Psoas muscle (tissue), 8 donors: ENCODE data around the gene GPC1. TPM values are rescaled to one million over a fixed set of nuclear protein-coding genes. Genes with fewer than 3 reads are reported as not detected.

Experiments used
- ATAC-seq, 4 donors: fragments of 200-7000 bp; cut with Tn5 transposase; one replicate each; pipeline ENCODE4 v1.9.1; 2020; ENCODE audit warnings: moderate library complexity in 3 of 4, mild to moderate bottlenecking in 2 of 4
- DNase-seq, 2 donors: peaks; one replicate each; pipeline ENCODE4 v3.0.0-alpha.2; 2020
- H3K27ac ChIP-seq: fragments of 200-600 bp; one replicate; pipeline ENCODE4 v1.8.0; 2022
- H3K27me3 ChIP-seq, 3 donors: fragments of 200-600 bp in 1 of 3; one replicate each; pipeline versions ENCODE4 v1.6.1 to v1.8.0; 2013 to 2022; ENCODE audit warnings: low read length in 2 of 3, mild to moderate bottlenecking in 2 of 3, moderate library complexity in 1 of 3; ENCODE audit not compliant: insufficient read depth in 3 of 3
- H3K36me3 ChIP-seq, 2 donors: fragments of 200-600 bp in 1 of 2; one replicate each; pipeline versions ENCODE4 v1.6.1 to v1.8.0; 2013 to 2022; ENCODE audit warnings: low read depth in 1 of 2, mild to moderate bottlenecking in 1 of 2, moderate library complexity in 1 of 2; ENCODE audit not compliant: insufficient read depth in 1 of 2
- H3K4me1 ChIP-seq: fragments of 200-600 bp; one replicate; pipeline ENCODE4 v1.8.0; 2022
- H3K4me3 ChIP-seq: fragments of 200-600 bp; one replicate; pipeline ENCODE4 v1.8.0; 2022; ENCODE audit warnings: mild to moderate bottlenecking
- H3K9me3 ChIP-seq: fragments of 200-600 bp; one replicate; pipeline ENCODE4 v1.8.0; 2022
- WGBS, 3 donors: extraction: QIAGEN DNeasy Blood & Tissue Kit; methylation state at CpG; one replicate each; pipeline versions ENCODE4 v1.1.6 to v1.1.7; 2013; 5-methylcytosine and 5-hydroxymethylcytosine counted together
- intact Hi-C, 2 donors: fragments of 100-400 bp; cut with DNase I; formaldehyde crosslinking; loops; one replicate each; pipeline versions ENCODE4 v1.11.0 to v1.14.2; 2022
- polyA plus RNA-seq, 3 donors: library from polyadenylated mRNA; stranded (reverse); fragments of 200-250 nt; gene quantifications; one replicate each; pipeline ENCODE4 v1.2.3, GENCODE V29; 2013
- total RNA-seq, 4 donors: library from RNA; stranded (reverse); fragmentation: NEBNext Ultra II Directional in 2 of 4; extraction: Animal tissue kit (Norgen Biotek cat#: 25700) in 2 of 4; gene quantifications; one replicate each; pipeline versions ENCODE4 v1.2.1 to v1.2.4, GENCODE V29; 2021 to 2023
- TF ChIP-seq, protein P1 (sequence below): fragments of 200-600 bp; IDR thresholded peaks from one replicate; pipeline ENCODE4 v1.8.0; 2022; ENCODE audit warnings: antibody characterized with exemption
- donor health status: healthy with polysubstance abuse.
- donor health status: DM: no; HTN: no; CAD: no; lungs with moderate emphysema.
- donor health status: Bipolar disorder and iron deficiency.
- donor health status: healthy.
- donor health status: DM: yes; HTN: yes; CAD: no.
- donor health status: DM: no; HTN: no; CAD: no.
- donor health status: DM: no; HTN: no; CAD: no.
- donor health status: DM: yes; HTN: yes; CAD: no.

GPC1 gene
- total and polyA plus RNA-seq, 7 donors, result 85.4 to 180 (median 116) TPM

DNA sequence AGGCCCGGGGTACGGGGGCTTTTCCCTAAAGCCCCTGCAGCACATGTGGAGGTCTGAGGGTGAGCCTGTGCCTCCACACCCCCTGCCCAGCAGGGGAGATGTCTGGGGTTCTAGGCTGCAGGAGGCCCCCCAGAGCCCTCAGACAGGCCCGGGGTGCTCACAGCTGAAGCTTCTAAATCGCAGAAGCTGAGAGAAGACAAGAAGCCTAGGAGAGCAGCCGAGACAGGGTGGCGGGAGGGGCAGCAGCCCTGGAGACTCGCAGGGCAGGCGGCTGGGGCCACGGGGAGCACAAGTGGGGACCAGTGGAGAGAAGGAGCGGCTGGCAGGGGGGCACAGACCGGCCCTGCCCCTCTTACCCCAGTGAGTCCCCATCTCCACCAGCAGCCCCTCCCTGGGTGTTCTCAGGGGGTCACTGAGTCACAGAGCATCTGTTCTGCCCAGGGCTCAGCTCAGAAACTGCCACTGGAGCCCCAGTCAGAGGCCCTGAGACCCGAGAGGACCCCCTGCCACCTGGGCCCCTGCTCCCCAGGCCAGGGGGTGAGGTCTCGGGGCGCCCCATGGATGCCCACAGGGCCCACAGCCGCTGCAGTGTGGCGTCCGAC is 26.1 kb downstream of the GPC1 start:
- no peaks in the 10 kb centered on the region for H3K4me1 ChIP-seq
- no peak overlapping the region for H3K27ac ChIP-seq
- peaks cover 0 to 53% of the 10 kb centered on the region in 2 donors for H3K36me3 ChIP-seq
- intact Hi-C loops, result no loop called here
- H3K4me3 ChIP-seq, result no peak overlapping the region
- DNase-seq, result peak in 1 of 2 donors; percentile 50
- WGBS, 3 donors, result 91 to 94% (median 91%) methylated on average over 17 of the region's 17 CpGs
- TF ChIP-seq, protein P1, sequence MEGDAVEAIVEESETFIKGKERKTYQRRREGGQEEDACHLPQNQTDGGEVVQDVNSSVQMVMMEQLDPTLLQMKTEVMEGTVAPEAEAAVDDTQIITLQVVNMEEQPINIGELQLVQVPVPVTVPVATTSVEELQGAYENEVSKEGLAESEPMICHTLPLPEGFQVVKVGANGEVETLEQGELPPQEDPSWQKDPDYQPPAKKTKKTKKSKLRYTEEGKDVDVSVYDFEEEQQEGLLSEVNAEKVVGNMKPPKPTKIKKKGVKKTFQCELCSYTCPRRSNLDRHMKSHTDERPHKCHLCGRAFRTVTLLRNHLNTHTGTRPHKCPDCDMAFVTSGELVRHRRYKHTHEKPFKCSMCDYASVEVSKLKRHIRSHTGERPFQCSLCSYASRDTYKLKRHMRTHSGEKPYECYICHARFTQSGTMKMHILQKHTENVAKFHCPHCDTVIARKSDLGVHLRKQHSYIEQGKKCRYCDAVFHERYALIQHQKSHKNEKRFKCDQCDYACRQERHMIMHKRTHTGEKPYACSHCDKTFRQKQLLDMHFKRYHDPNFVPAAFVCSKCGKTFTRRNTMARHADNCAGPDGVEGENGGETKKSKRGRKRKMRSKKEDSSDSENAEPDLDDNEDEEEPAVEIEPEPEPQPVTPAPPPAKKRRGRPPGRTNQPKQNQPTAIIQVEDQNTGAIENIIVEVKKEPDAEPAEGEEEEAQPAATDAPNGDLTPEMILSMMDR, result no peak
- no peaks in the 10 kb centered on the region for H3K9me3 ChIP-seq
- ATAC-seq, result no peak
- no peaks in the 10 kb centered on the region for H3K27me3 ChIP-seq

- no peak for ATAC-seq
- H3K9me3 ChIP-seq, result no peaks in the 10 kb centered on the region
- H3K4me3 ChIP-seq, result no peak overlapping the region
- TF ChIP-seq, protein P1, result no peak
- H3K27ac ChIP-seq, result no peak overlapping the region
- 90 to 92% (median 92%) methylated on average over 33 to 41 of the region's 41 CpGs for WGBS, 3 donors
- peaks cover 0 to 53% of the 10 kb centered on the region in 2 donors for H3K36me3 ChIP-seq
- peak in 1 of 2 donors; percentile 55 for DNase-seq
- intact Hi-C loops, result no loop called here
- H3K4me1 ChIP-seq, result no peaks in the 10 kb centered on the region
- H3K27me3 ChIP-seq, result no peaks in the 10 kb centered on the region
These were observed 26.7 kb downstream of the GPC1 start for GRCh38 chr2:240462073-240462706.

DNA sequence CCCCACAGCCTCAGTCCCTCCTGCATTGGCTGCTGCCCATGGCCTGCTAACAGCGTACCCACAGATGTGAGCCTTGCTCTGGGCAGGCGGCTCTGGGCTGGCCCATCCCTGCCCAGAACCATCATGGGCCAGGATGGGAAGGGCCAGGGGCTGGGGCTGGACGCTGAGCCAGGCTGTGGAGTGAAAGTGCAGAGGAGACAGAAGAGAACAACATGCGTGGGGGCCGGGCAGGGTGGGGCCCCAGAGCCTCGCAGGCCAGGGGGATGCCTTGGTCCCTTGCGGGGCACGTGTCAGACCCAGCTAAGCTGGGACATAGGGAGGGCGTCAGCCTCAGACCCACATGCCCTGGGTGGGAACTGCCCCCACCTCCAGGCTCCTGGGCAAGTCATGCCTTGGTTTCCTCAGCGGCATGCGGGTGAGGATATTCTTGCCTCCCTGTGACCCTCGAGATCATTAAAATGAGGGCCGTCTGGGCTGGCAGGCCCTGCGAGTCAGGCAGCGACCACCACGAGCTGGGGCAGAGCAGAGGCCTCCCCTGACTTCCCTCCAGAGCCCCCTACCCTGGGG is 27.3 kb downstream of the GPC1 start:
- no peak for ATAC-seq
- Histone ChIP-seq H3K4me3 (no peak overlapping the region), H3K4me1 (no peaks in the 10 kb centered on the region), H3K9me3 (no peaks in the 10 kb centered on the region), H3K27me3 (no peaks in the 10 kb centered on the region), H3K36me3 (peaks cover 0 to 53% of the 10 kb centered on the region in 2 donors), H3K27ac (no peak overlapping the region)
- WGBS, 3 donors, result 81 to 87% (median 86%) methylated on average over 15 to 16 of the region's 16 CpGs
- TF ChIP-seq, protein P1, result no peak
- peak in 1 of 2 donors; percentile 37 for DNase-seq
- intact Hi-C loops, result no loop called here

- Histone ChIP-seq H3K27me3 (no peaks in the 10 kb centered on the region), H3K9me3 (no peaks in the 10 kb centered on the region), H3K4me3 (no peak overlapping the region), H3K4me1 (no peaks in the 10 kb centered on the region), H3K27ac (no peak overlapping the region), H3K36me3 (peaks cover 0 to 53% of the 10 kb centered on the region in 2 donors)
- intact Hi-C loops, result no loop called here
- 88 to 89% (median 88%) methylated on average over 22 of the region's 22 CpGs for WGBS, 3 donors
- ATAC-seq, result no peak
- DNase-seq, result peak; percentile 14 to 56
- TF ChIP-seq, protein P1, result no peak
These were observed 27.9 kb downstream of the GPC1 start for GRCh38 chr2:240463274-240463865.
